IMR-90 (cell line): ENCODE measurements around the gene GSDMA. TPM values are rescaled to one million over a fixed set of nuclear protein-coding genes. Genes with fewer than 3 reads are reported as not detected.

ENCODE experiments used
- ATAC-seq: fragments of 200-7000 bp; cut with Tn5 transposase; 2 replicates; pipeline ENCODE4 v1.9.1; 2020; ENCODE audit warnings: low read depth, mild to moderate bottlenecking, moderate library complexity
- BruUV-seq: library from RNA; stranded (reverse); fragments of 400-500 nt; replicated peaks from 2 replicates; lab custom pipeline; 2021; lab: Mats Ljungman, UMichigan
- CTCF ChIA-PET: fragments of 300-600 bp; formaldehyde crosslinking; extraction: SDS; loops from one replicate; lab custom pipeline; 2021; ENCODE audit warnings: antibody characterized with exemption; lab: Yijun Ruan, JAX
- POLR2A ChIA-PET: fragments of 300-600 bp; sonication (Branson Sonifier 250); formaldehyde crosslinking; loops from one replicate; lab custom pipeline; 2022; ENCODE audit warnings: antibody characterized with exemption; ENCODE audit not compliant: unreplicated experiment; lab: Charles Lee
- DNase-seq: peaks from one replicate; pipeline ENCODE4 v3.0.0; 2013
- H2AFZ ChIP-seq: replicated peaks from 2 replicates; pipeline ENCODE3; 2013; ENCODE audit warnings: low read length, mild to moderate bottlenecking; ENCODE audit not compliant: poor library complexity
- H2AK5ac ChIP-seq: 2 replicates; pipeline ENCODE4 v1.6.1; 2013; ENCODE audit warnings: low read depth, low read length, inconsistent platforms
- H2AK9ac ChIP-seq: replicated peaks from 2 replicates; pipeline ENCODE3; 2013; ENCODE audit warnings: mild to moderate bottlenecking, low read depth, low read length, moderate library complexity; ENCODE audit not compliant: poor library complexity
- H2BK120ac ChIP-seq: 2 replicates; pipeline ENCODE4 v1.6.1; 2013; ENCODE audit warnings: low read depth, low read length, inconsistent platforms
- H2BK15ac ChIP-seq: 3 replicates; pipeline ENCODE4 v1.6.1; 2013; ENCODE audit warnings: low read depth, low read length, inconsistent platforms
- H2BK20ac ChIP-seq: 2 replicates; pipeline ENCODE4 v1.6.1; 2013; ENCODE audit warnings: low read depth, mild to moderate bottlenecking, inconsistent platforms, low read length, moderate library complexity
- H2BK5ac ChIP-seq: 2 replicates; pipeline ENCODE4 v1.6.1; 2013; ENCODE audit warnings: mild to moderate bottlenecking, low read depth, low read length, inconsistent platforms; ENCODE audit not compliant: poor library complexity, severe bottlenecking
- H3K14ac ChIP-seq: replicated peaks from 2 replicates; pipeline ENCODE4 v1.6.1; 2013; ENCODE audit warnings: low read depth, low read length, inconsistent platforms
- H3K18ac ChIP-seq: 2 replicates; pipeline ENCODE4 v1.6.1; 2013; ENCODE audit warnings: low read depth, low read length, control low read depth
- H3K23ac ChIP-seq: 2 replicates; pipeline ENCODE4 v1.6.1; 2013; ENCODE audit warnings: low read depth, low read length, inconsistent platforms
- H3K27ac ChIP-seq: 2 replicates; pipeline ENCODE4 v1.5.1; 2013; ENCODE audit warnings: mild to moderate bottlenecking, control low read depth, low read length; ENCODE audit not compliant: insufficient read depth
- H3K27me3 ChIP-seq: 2 replicates; pipeline ENCODE4 v1.6.1; 2013; ENCODE audit warnings: low read length; ENCODE audit not compliant: control insufficient read depth, insufficient read depth
- H3K36me3 ChIP-seq: 2 replicates; pipeline ENCODE4 v1.6.1; 2013; ENCODE audit warnings: low read length, mixed read lengths; ENCODE audit not compliant: control insufficient read depth, insufficient read depth
- H3K4ac ChIP-seq: 2 replicates; pipeline ENCODE4 v1.6.1; 2013; ENCODE audit warnings: low read depth, low read length, inconsistent platforms
- H3K4me1 ChIP-seq: 2 replicates; pipeline ENCODE4 v1.6.1; 2013; ENCODE audit warnings: low read length, mixed read lengths; ENCODE audit not compliant: control insufficient read depth, insufficient read depth
- H3K4me2 ChIP-seq: 2 replicates; pipeline ENCODE4 v1.6.1; 2013; ENCODE audit warnings: low read depth, mild to moderate bottlenecking, control low read depth, low read length, moderate library complexity
- H3K4me3 ChIP-seq: 2 replicates; pipeline ENCODE4 v1.5.1; 2013; ENCODE audit warnings: low read depth, mild to moderate bottlenecking, control low read depth, low read length, moderate library complexity; ENCODE audit not compliant: insufficient read depth
- H3K56ac ChIP-seq: 2 replicates; pipeline ENCODE4 v1.6.1; 2013; ENCODE audit warnings: low read length, inconsistent platforms; ENCODE audit not compliant: insufficient read depth; ENCODE audit errors: extremely low read depth
- H3K79me1 ChIP-seq, 2 experiments: 2 replicates each; pipeline ENCODE4 v1.6.1; 2013; ENCODE audit warnings: low read length in 2 of 2, inconsistent platforms in 1 of 2, low read depth in 1 of 2
- H3K9ac ChIP-seq: 2 replicates; pipeline ENCODE4 v1.6.1; 2013; ENCODE audit warnings: low read depth, low read length, control low read depth
- H3K9me1 ChIP-seq: 2 replicates; pipeline ENCODE4 v1.6.1; 2013; ENCODE audit warnings: low read length, inconsistent platforms; ENCODE audit not compliant: insufficient read depth
- H3K9me3 ChIP-seq: 2 replicates; pipeline ENCODE4 v1.6.1; 2013; ENCODE audit warnings: low read length; ENCODE audit not compliant: control insufficient read depth, insufficient read depth
- H4K20me1 ChIP-seq: 2 replicates; pipeline ENCODE4 v1.6.1; 2013; ENCODE audit warnings: low read length, inconsistent platforms; ENCODE audit not compliant: insufficient read depth
- H4K5ac ChIP-seq: 2 replicates; pipeline ENCODE4 v1.6.1; 2013; ENCODE audit warnings: mild to moderate bottlenecking, low read depth, low read length, control low read depth
- H4K8ac ChIP-seq, 2 experiments: 2 replicates each; pipeline ENCODE4 v1.6.1; 2013; ENCODE audit warnings: low read depth in 2 of 2, low read length in 2 of 2, control low read depth in 1 of 2, inconsistent platforms in 1 of 2
- H4K91ac ChIP-seq: 2 replicates; pipeline ENCODE4 v1.6.1; 2013; ENCODE audit warnings: low read depth, low read length, inconsistent platforms; ENCODE audit not compliant: insufficient read depth
- BHLHE40 ChIP-seq: fragments of 150-350 bp; IDR thresholded peaks from 2 replicates; pipeline ENCODE4 v1.6.1; 2016; ENCODE audit warnings: mild to moderate bottlenecking, low read depth, low read length
- CEBPB ChIP-seq: IDR thresholded peaks from 2 replicates; pipeline ENCODE4 v1.6.1; 2012; ENCODE audit warnings: low read depth, low read length, improper control_type of control experiment
- CHD1 ChIP-seq: IDR thresholded peaks from 2 replicates; pipeline ENCODE4 v1.6.1; 2012; ENCODE audit warnings: low read depth, low read length, improper control_type of control experiment
- CTCF ChIP-seq: conservative IDR thresholded peaks from 2 replicates; pipeline ENCODE4 v1.5.1; 2012; ENCODE audit warnings: mild to moderate bottlenecking, low read depth, low read length, improper control_type of control experiment
- FOS ChIP-seq: fragments of 150-350 bp; IDR thresholded peaks from 2 replicates; pipeline ENCODE4 v1.6.1; 2016; ENCODE audit warnings: low read depth, low read length
- MAFK ChIP-seq: IDR thresholded peaks from 2 replicates; pipeline ENCODE4 v1.6.1; 2012; ENCODE audit warnings: low read depth, low read length, improper control_type of control experiment
- MAZ ChIP-seq: IDR thresholded peaks from 2 replicates; pipeline ENCODE4 v1.6.1; 2012; ENCODE audit warnings: low read depth, mild to moderate bottlenecking, low read length, improper control_type of control experiment, moderate library complexity, borderline replicate concordance
- MXI1 ChIP-seq: IDR thresholded peaks from 2 replicates; pipeline ENCODE4 v1.6.1; 2012; ENCODE audit warnings: low read depth, mild to moderate bottlenecking, low read length, moderate library complexity, borderline replicate concordance
- NFE2L2 ChIP-seq: fragments of 150-350 bp; IDR thresholded peaks from 2 replicates; pipeline ENCODE4 v1.6.1; 2016; ENCODE audit warnings: low read depth, mild to moderate bottlenecking, low read length
- POLR2A ChIP-seq: IDR thresholded peaks from 2 replicates; pipeline ENCODE4 v1.6.1; 2012; ENCODE audit warnings: mild to moderate bottlenecking, low read depth, low read length
- RAD21 ChIP-seq: IDR thresholded peaks from 2 replicates; pipeline ENCODE4 v1.6.1; 2012; ENCODE audit warnings: low read length, improper control_type of control experiment
- RCOR1 ChIP-seq: IDR thresholded peaks from 2 replicates; pipeline ENCODE4 v1.6.1; 2012; ENCODE audit warnings: mild to moderate bottlenecking, low read length, improper control_type of control experiment; ENCODE audit not compliant: insufficient replicate concordance
- RFX5 ChIP-seq: IDR thresholded peaks from 2 replicates; pipeline ENCODE4 v1.8.0; 2012; ENCODE audit warnings: low read depth, mild to moderate bottlenecking, low read length, moderate library complexity
- SMC3 ChIP-seq: fragments of 150-350 bp; IDR thresholded peaks from 2 replicates; pipeline ENCODE4 v1.6.1; 2016; ENCODE audit warnings: low read depth, mild to moderate bottlenecking, antibody characterized with exemption, low read length, moderate library complexity
- USF2 ChIP-seq: fragments of 150-350 bp; IDR thresholded peaks from 2 replicates; pipeline ENCODE4 v1.6.1; 2017; ENCODE audit warnings: mild to moderate bottlenecking, antibody characterized with exemption, low read length, low read depth
- WGBS, 2 experiments: methylation state at CpG; one replicate each; pipeline versions ENCODE4 v1.1.5 to v1.1.7; 2013; ENCODE audit warnings: missing lambda C conversion rate in 2 of 2; ENCODE audit not compliant: insufficient read length in 1 of 2; ENCODE audit errors: extremely low coverage in 2 of 2; 5-methylcytosine and 5-hydroxymethylcytosine counted together
- dilution Hi-C: fragments of 300-500 bp; cut with HindIII; formaldehyde crosslinking; loops from one replicate; pipeline ENCODE4 v1.14.3; 2018; ENCODE audit warnings: low sequenced_read_pairs; ENCODE audit not compliant: unreplicated experiment
- in situ Hi-C: fragments of 300-500 bp; cut with MboI; formaldehyde crosslinking; loops from 3 replicates; pipeline ENCODE4 v1.14.3; 2019; ENCODE audit warnings: low sequenced_read_pairs, inconsistent platforms, mixed read lengths
- intact Hi-C: fragments of 100-400 bp; cut with micrococcal nuclease; formaldehyde crosslinking; loops from 2 replicates; pipeline ENCODE4 v1.10.0; 2022
- polyA plus RNA-seq, 3 experiments: library from polyadenylated mRNA; depleted of rRNA; stranded (reverse); fragments of >200 nt; gene quantifications; 2 replicates each; pipeline ENCODE4 v1.2.3, GENCODE V29; 2012; ENCODE audit warnings: low replicate concordance in 1 of 3
- total RNA-seq: library from RNA; depleted of rRNA; stranded (reverse); fragments of >200 nt; gene quantifications from 2 replicates; pipeline ENCODE4 v1.2.3, GENCODE V29; 2012
- TF ChIP-seq, protein P1 (sequence below): fragments of 150-350 bp; IDR thresholded peaks from 2 replicates; pipeline ENCODE4 v1.6.1; 2016; ENCODE audit warnings: low read depth, mild to moderate bottlenecking, low read length, moderate library complexity, borderline replicate concordance

The GSDMA gene
- total and polyA plus RNA-seq, 2 of the 4 experiments (the other 2 are of a cell fraction): not detected

DNA sequence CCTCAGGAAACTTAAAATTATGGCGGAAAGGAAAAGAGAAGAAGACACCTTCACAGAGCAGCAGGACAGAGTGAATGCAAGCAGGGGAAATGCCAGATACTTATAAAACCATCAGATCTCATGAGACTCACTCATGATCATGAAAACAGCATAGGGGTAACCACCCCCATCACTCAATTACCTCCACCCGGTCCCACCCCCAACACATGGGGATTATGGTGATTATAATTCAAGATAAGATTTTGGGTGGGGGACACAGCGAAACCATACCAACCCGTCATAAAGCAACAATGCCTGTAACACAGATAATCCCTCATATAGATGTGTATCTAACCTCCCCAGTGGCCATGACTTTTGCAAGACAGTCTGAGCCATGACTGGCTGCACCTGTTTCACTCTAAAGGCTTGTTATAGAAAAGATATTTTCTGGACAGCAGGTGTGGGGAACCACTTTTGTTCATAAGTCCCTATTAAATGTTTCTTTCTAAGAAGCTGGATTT is 7.0 kb upstream of the GSDMA start:
- ChIA-PET CTCF (no interaction called here), POLR2A (no interaction called here)
- Histone ChIP-seq H3K4me2 (no peak overlapping the region), H3K18ac (no peak overlapping the region), H3K14ac (no peak overlapping the region), H2BK5ac (no peak overlapping the region), H2AFZ (no peak overlapping the region), H4K91ac (no peak overlapping the region), H3K9me1 (peaks cover 12% of the 10 kb centered on the region), H3K23ac (no peak overlapping the region), H2BK120ac (no peak overlapping the region), H2BK15ac (no peak overlapping the region), H3K4ac (no peak overlapping the region), H3K4me3 (no peak overlapping the region), H3K4me1 (peaks cover 7% of the 10 kb centered on the region), H4K20me1 (no peaks in the 10 kb centered on the region), H3K9ac (no peak overlapping the region), H3K79me1 (peaks cover 0 to 4% of the 10 kb centered on the region in 2 experiments; a peak in 1 of 4 replicates), H4K8ac (no peak overlapping the region), H3K56ac (no peak overlapping the region), H3K27me3 (no peaks in the 10 kb centered on the region; the same call in 1 of the 2 replicates), H3K36me3 (no peaks in the 10 kb centered on the region), H4K5ac (no peak overlapping the region), H2AK9ac (no peak overlapping the region), H3K27ac (no peak overlapping the region), H2AK5ac (no peak overlapping the region), H3K9me3 (no peaks in the 10 kb centered on the region), H2BK20ac (no peak overlapping the region)
- DNase-seq (no peak), ATAC-seq (no peak)
- TF ChIP-seq MAZ: no peak
- TF ChIP-seq CEBPB: no peak
- no peak for TF ChIP-seq MAFK
- no peak for TF ChIP-seq FOS
- no peak for TF ChIP-seq CTCF
- TF ChIP-seq USF2: no peak
- TF ChIP-seq POLR2A: no peak
- no peak for TF ChIP-seq RFX5
- TF ChIP-seq CHD1: no peak
- no peak for TF ChIP-seq NFE2L2
- no peak for TF ChIP-seq RCOR1
- no peak for TF ChIP-seq BHLHE40
- no peak for TF ChIP-seq SMC3
- TF ChIP-seq RAD21: no peak
- no peak for TF ChIP-seq MXI1
- TF ChIP-seq, protein P1, sequence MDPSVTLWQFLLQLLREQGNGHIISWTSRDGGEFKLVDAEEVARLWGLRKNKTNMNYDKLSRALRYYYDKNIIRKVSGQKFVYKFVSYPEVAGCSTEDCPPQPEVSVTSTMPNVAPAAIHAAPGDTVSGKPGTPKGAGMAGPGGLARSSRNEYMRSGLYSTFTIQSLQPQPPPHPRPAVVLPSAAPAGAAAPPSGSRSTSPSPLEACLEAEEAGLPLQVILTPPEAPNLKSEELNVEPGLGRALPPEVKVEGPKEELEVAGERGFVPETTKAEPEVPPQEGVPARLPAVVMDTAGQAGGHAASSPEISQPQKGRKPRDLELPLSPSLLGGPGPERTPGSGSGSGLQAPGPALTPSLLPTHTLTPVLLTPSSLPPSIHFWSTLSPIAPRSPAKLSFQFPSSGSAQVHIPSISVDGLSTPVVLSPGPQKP: no peak
- no CpG with 5 or more reads among the region's 4 CpGs for WGBS, 2 experiments
- in situ Hi-C loops (no loop called here), intact Hi-C loops (no loop called here), dilution Hi-C loops (no loop called here)
- no TSS peak for BruUV-seq
